GM19193 (cell line): ENCODE measurements around the gene COPS2.

Experiments used
- POLR2A ChIP-seq: IDR thresholded peaks from 4 replicates; pipeline ENCODE4 v1.6.1; 2011; ENCODE audit not compliant: insufficient read depth, insufficient read length; ENCODE audit errors: extremely low read depth

Gene COPS2

GRCh38 chr15:49085696-49086459, 69.5 kb downstream of the COPS2 start:
- TF ChIP-seq POLR2A: no peak

- no peak for TF ChIP-seq POLR2A
These were observed 71.2 kb downstream of the COPS2 start for GRCh38 chr15:49084285-49084570.

GRCh38 chr15:49083401-49084284, 71.8 kb downstream of the COPS2 start:
- TF ChIP-seq POLR2A: no peak

GRCh38 chr15:49082960-49083359, 72.4 kb downstream of the COPS2 start:
- no peak for TF ChIP-seq POLR2A

- no peak for TF ChIP-seq POLR2A
These were observed 75.9 kb downstream of the COPS2 start for GRCh38 chr15:49079340-49080039.

- TF ChIP-seq POLR2A: no peak
These were observed 79.5 kb downstream of the COPS2 start for GRCh38 chr15:49075881-49076280.
